Pancreas (tissue), 10 donors: ENCODE measurements around the gene NOL4L. TPM values are rescaled to one million over a fixed set of nuclear protein-coding genes. Genes with fewer than 3 reads are reported as not detected.

Experiments used
- ATAC-seq, 4 donors: fragments of 200-7000 bp; cut with Tn5 transposase; one replicate each; pipeline versions ENCODE4 v1.8.0 to v1.9.1; 2020; ENCODE audit warnings: mild to moderate bottlenecking in 4 of 4, moderate library complexity in 4 of 4
- DNase-seq, 6 donors: peaks; one replicate each; pipeline ENCODE4 v3.0.0-alpha.2; 2020
- FAIRE-seq: peaks from 2 replicates; lab custom pipeline; 2012; peaks lifted over from hg19 to GRCh38; lab: Jason Lieb, UNC
- H3K27ac ChIP-seq, 4 donors: fragments of 200-600 bp; sonication (generic); 1 replicate in 3 of 4; 2 replicates in 1 of 4; pipeline versions ENCODE4 v1.5.0 to v1.8.0; 2020
- H3K27me3 ChIP-seq, 4 donors: fragments of 200-600 bp; one replicate each; pipeline ENCODE4 v1.8.0; 2021
- H3K36me3 ChIP-seq, 3 donors: fragments of 200-600 bp; sonication (generic) in 1 of 3; one replicate each; pipeline versions ENCODE4 v1.5.0 to v1.8.0; 2020 to 2021
- H3K4me1 ChIP-seq, 3 donors: fragments of 200-600 bp; one replicate each; pipeline ENCODE4 v1.8.0; 2021
- H3K4me3 ChIP-seq, 4 donors: fragments of 200-600 bp; sonication (generic) in 2 of 4; one replicate each; pipeline versions ENCODE4 v1.5.0 to v1.8.0; 2020 to 2021
- H3K9me3 ChIP-seq, 4 donors: fragments of 200-600 bp; one replicate each; pipeline ENCODE4 v1.8.0; 2021
- CTCF ChIP-seq, 4 donors: fragments of 200-600 bp; sonication (generic) in 3 of 4; IDR thresholded peaks; one replicate each; pipeline versions ENCODE4 v1.5.0 to v1.8.0; 2021; ENCODE audit warnings: antibody characterized with exemption in 4 of 4
- WGBS, 2 donors: extraction: QIAGEN DNeasy Blood & Tissue Kit; methylation state at CpG; one replicate each; pipeline ENCODE4 v1.1.7; 2013; 5-methylcytosine and 5-hydroxymethylcytosine counted together
- intact Hi-C, 3 donors: fragments of 100-400 bp; cut with DNase I; formaldehyde crosslinking; loops; one replicate each; pipeline versions ENCODE4 v1.11.1 to v1.14.2; 2022
- polyA plus RNA-seq, 2 donors: library from polyadenylated mRNA; stranded (reverse); fragments of 200-250 nt; gene quantifications; one replicate each; pipeline ENCODE4 v1.2.3, GENCODE V29; 2013
- total RNA-seq, 6 donors: library from RNA; stranded (reverse); fragmentation: NEBNext Ultra II Directional in 4 of 6; extraction: Animal tissue kit (Norgen Biotek cat#: 25700) in 4 of 6; gene quantifications; one replicate each; pipeline versions ENCODE4 v1.2.1 to v1.2.4, GENCODE V29; 2021 to 2023
- donor health status: healthy with polysubstance abuse.
- donor health status: DM: no; HTN: no; CAD: no; lungs with moderate emphysema.
- donor health status: DM: no; HTN: no; CAD: no.
- donor health status: control.
- donor health status: control.
- donor health status: Bipolar disorder and iron deficiency.
- donor health status: DM: yes; HTN: yes; CAD: no.
- donor health status: DM: no; HTN: no; CAD: no.
- donor health status: DM: no; HTN: no; CAD: no.
- donor health status: DM: yes; HTN: yes; CAD: no.

NOL4L gene
- total and polyA plus RNA-seq, 8 donors = 8.7 to 14.5 (median 10.2) TPM

DNA sequence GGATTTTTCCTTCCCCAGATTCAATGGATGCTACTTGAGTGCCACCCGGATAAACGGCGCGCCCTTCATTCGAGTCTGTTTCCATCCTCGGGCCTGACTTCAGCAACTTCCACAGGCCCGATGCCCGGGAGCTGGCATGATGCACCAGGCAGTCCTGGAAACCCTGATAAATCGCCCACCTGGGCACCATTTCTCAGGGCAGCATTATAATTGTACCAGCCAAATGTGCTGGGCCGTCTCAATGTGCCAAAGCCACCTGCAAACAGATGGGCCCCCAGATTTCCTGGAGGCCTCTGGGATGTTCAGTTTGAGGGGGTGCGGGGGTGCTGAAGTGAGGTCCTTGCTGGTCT is 65.8 kb downstream of the NOL4L start:
- DNase-seq (peak in 2 of 6 donors; percentile 20 to 37), FAIRE-seq (no peak), ATAC-seq (no peak)
- Histone ChIP-seq H3K4me3 (no peak overlapping the region), H3K9me3 (no peaks in the 10 kb centered on the region), H3K4me1 (no peaks in the 10 kb centered on the region), H3K36me3 (no peaks in the 10 kb centered on the region), H3K27ac (no peak overlapping the region), H3K27me3 (no peaks in the 10 kb centered on the region)
- intact Hi-C loops = loop anchor here in 1 of 3 donors (10.0 kb wide), 1 partner anchor 865 kb away; no protein-coding TSS in a partner anchor
- 81 to 84% methylated on average over 11 of the region's 11 CpGs for WGBS, 2 donors
- no peak for TF ChIP-seq CTCF (IDR thresholded peaks at IDR 0.05)

DNA sequence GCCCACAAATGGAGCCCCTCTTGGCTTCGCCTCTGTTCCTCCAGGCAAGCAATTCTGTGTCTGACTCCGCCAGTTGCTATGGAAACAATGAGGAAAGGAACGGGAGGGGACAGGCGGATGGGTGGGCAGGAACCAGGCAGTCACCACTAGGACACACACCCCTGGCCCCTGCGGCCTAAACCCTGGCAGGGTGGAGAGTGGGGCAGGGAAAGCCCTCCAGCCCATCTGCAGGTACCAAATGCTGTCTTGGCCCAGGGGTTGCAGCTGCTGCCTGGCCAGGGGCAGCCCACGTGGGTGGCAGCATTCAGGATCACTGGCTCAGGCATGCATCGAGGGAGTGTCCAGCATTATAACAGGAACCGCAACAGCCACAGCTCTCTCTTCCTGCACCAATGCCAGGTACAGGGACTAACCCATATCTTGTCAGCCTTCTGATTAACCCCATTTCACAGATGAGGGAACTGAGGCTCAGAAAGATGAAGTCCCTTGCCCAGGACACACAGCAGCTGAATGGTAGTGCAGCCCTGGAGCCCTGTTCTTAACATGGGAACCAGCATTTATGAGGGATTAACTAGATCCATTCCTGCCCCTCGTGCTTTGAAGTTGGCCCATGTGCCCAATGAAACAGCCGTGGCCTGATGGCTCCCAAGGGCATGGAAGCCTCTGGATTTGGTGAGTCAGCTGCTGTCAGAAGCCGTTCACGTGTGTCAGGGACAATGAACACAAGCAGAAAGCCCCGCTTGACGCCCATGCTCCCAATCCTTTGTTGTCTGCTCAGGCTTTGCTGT is 66.3 kb downstream of the NOL4L start:
- no peaks in the 10 kb centered on the region for H3K36me3 ChIP-seq
- no peak overlapping the region for H3K27ac ChIP-seq
- no peak for TF ChIP-seq CTCF (IDR thresholded peaks at IDR 0.05)
- H3K4me1 ChIP-seq = no peaks in the 10 kb centered on the region
- DNase-seq (peak in 2 of 6 donors; percentile 40 to 44), FAIRE-seq (no peak), ATAC-seq (no peak)
- intact Hi-C loops = loop anchor here in 1 of 3 donors (10.0 kb wide), 1 partner anchor 864 kb away; no protein-coding TSS in a partner anchor
- no peaks in the 10 kb centered on the region for H3K27me3 ChIP-seq
- WGBS, 2 donors = 78 to 80% methylated on average over 14 of the region's 14 CpGs
- H3K4me3 ChIP-seq = no peak overlapping the region
- no peaks in the 10 kb centered on the region for H3K9me3 ChIP-seq

- intact Hi-C loops = loop anchor here in 1 of 3 donors (10.0 kb wide), 1 partner anchor 863 kb away; no protein-coding TSS in a partner anchor
- TF ChIP-seq CTCF (IDR thresholded peaks at IDR 0.05) = no peak
- no peak for FAIRE-seq
- Histone ChIP-seq H3K27ac (no peak overlapping the region), H3K4me3 (no peak overlapping the region), H3K27me3 (no peaks in the 10 kb centered on the region), H3K36me3 (no peaks in the 10 kb centered on the region), H3K9me3 (no peaks in the 10 kb centered on the region), H3K4me1 (no peaks in the 10 kb centered on the region)
- no peak for ATAC-seq
- DNase-seq = peak in 2 of 6 donors; percentile 27 to 36
- WGBS, 2 donors = 86 to 88% methylated on average over 15 of the region's 15 CpGs
Measured at GRCh38 chr20:32517914-32518592, 67.1 kb downstream of the NOL4L start.

DNA sequence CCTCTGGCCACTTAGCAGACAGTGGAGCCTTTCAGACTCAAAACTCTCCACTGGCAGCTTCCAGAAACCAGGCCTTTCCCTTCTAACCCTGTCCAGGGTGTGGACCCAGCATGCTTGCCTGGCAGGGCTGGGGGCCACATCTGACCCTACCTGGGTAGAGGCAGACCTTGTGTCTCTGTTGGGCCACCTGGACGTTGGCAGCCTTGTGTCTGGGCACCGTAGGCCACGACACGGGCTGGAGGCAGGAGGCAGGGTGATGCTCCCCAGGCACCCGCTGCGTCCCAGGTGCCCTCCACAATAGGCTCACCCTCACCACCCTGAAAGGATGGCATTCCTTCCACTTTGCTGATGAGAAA is 67.6 kb downstream of the NOL4L start:
- H3K9me3 ChIP-seq = no peaks in the 10 kb centered on the region
- WGBS, 2 donors = 78 to 84% methylated on average over 6 of the region's 6 CpGs
- FAIRE-seq (no peak), ATAC-seq (no peak), DNase-seq (peak in 2 of 6 donors; percentile 37 to 54)
- peak overlapping the region in 1 of 4 donors; percentile 5 for H3K27ac ChIP-seq
- no peak for TF ChIP-seq CTCF (IDR thresholded peaks at IDR 0.05)
- no peak overlapping the region for H3K4me3 ChIP-seq
- H3K27me3 ChIP-seq = no peaks in the 10 kb centered on the region
- H3K4me1 ChIP-seq = no peaks in the 10 kb centered on the region
- no peaks in the 10 kb centered on the region for H3K36me3 ChIP-seq
- intact Hi-C loops = loop anchor here in 1 of 3 donors (10.0 kb wide), 1 partner anchor 863 kb away; no protein-coding TSS in a partner anchor
